KMS-11 (cell line): ENCODE results near the gene DNMT1.

ENCODE experiments used
- H2AFZ ChIP-seq: fragments of 200-600 bp; sonication (generic); 2 replicates; pipeline ENCODE4 v1.6.1; 2016; ENCODE audit warnings: antibody characterized with exemption, mixed run types, low read depth
- H3K27ac ChIP-seq: fragments of 200-600 bp; sonication (generic); 2 replicates; pipeline ENCODE4 v1.6.1; 2016; ENCODE audit warnings: mild to moderate bottlenecking, mixed run types
- H3K27me3 ChIP-seq: fragments of 200-600 bp; sonication (generic); 2 replicates; pipeline ENCODE4 v1.6.1; 2017; ENCODE audit warnings: mild to moderate bottlenecking, low read depth, mixed run types, moderate library complexity; ENCODE audit not compliant: insufficient read depth
- H3K36me3 ChIP-seq: fragments of 200-600 bp; sonication (generic); 2 replicates; pipeline ENCODE4 v1.6.1; 2017; ENCODE audit warnings: mild to moderate bottlenecking, mixed run types; ENCODE audit not compliant: insufficient read depth
- H3K4me1 ChIP-seq: fragments of 200-600 bp; sonication (generic); 2 replicates; pipeline ENCODE4 v1.6.1; 2016; ENCODE audit warnings: mild to moderate bottlenecking, low read depth, mixed run types; ENCODE audit not compliant: poor library complexity, severe bottlenecking
- H3K4me2 ChIP-seq: fragments of 200-600 bp; sonication (generic); 2 replicates; pipeline ENCODE4 v1.7.0; 2016; ENCODE audit warnings: mild to moderate bottlenecking, mixed run types
- H3K4me3 ChIP-seq: fragments of 200-600 bp; sonication (generic); IDR thresholded peaks from 2 replicates; pipeline ENCODE4 v1.6.1; 2017; ENCODE audit warnings: low read depth, low read length, mixed read lengths; ENCODE audit not compliant: insufficient read depth
- H3K79me2 ChIP-seq: fragments of 200-600 bp; sonication (generic); 2 replicates; pipeline ENCODE4 v1.6.1; 2016; ENCODE audit warnings: low read depth, mixed run types; ENCODE audit not compliant: insufficient read depth
- H3K9ac ChIP-seq: fragments of 200-600 bp; sonication (generic); 2 replicates; pipeline ENCODE4 v1.6.1; 2016; ENCODE audit warnings: mild to moderate bottlenecking, mixed run types
- H4K20me1 ChIP-seq: fragments of 200-600 bp; sonication (generic); 2 replicates; pipeline ENCODE4 v1.6.1; 2016; ENCODE audit warnings: mild to moderate bottlenecking, mixed run types; ENCODE audit not compliant: insufficient read depth
- TF ChIP-seq, protein P1 (sequence below): fragments of 200-600 bp; sonication (generic); conservative IDR thresholded peaks from 2 replicates; pipeline ENCODE4 v1.6.1; 2017; ENCODE audit warnings: low read depth, mild to moderate bottlenecking, antibody characterized with exemption, low read length, moderate library complexity, mixed read lengths

DNMT1 gene

DNA sequence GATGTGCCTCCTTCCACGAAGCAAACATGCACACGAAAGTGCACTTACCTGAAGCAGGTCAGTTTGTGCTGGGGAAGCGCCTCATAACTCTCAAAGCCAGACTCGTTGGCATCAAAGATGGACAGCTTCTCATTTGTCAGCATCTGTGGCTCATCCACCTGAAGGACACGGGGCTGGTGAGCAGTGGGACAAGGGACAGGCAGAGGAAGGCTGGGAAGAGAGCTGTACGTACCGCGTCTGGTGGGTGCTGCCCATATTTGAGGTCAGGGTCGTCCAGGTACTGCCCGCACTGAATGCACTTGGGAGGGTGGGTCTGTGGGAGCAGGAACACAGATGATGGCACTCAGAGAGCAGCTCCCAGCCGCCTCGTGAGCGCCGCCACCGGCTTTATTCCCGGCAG lies 35.1 kb downstream of the DNMT1 start:
- Histone ChIP-seq H3K9ac (no peak overlapping the region), H3K4me1 (peaks cover 5% of the 10 kb centered on the region), H2AFZ (no peak overlapping the region), H3K4me3 (no peak overlapping the region), H3K4me2 (no peak overlapping the region), H3K79me2 (no peaks in the 10 kb centered on the region; the same call in 1 of the 2 replicates), H3K27ac (no peak overlapping the region), H3K36me3 (peaks cover 22% of the 10 kb centered on the region; the same call in 1 of the 2 replicates), H4K20me1 (no peaks in the 10 kb centered on the region), H3K27me3 (no peaks in the 10 kb centered on the region)
- TF ChIP-seq, protein P1, sequence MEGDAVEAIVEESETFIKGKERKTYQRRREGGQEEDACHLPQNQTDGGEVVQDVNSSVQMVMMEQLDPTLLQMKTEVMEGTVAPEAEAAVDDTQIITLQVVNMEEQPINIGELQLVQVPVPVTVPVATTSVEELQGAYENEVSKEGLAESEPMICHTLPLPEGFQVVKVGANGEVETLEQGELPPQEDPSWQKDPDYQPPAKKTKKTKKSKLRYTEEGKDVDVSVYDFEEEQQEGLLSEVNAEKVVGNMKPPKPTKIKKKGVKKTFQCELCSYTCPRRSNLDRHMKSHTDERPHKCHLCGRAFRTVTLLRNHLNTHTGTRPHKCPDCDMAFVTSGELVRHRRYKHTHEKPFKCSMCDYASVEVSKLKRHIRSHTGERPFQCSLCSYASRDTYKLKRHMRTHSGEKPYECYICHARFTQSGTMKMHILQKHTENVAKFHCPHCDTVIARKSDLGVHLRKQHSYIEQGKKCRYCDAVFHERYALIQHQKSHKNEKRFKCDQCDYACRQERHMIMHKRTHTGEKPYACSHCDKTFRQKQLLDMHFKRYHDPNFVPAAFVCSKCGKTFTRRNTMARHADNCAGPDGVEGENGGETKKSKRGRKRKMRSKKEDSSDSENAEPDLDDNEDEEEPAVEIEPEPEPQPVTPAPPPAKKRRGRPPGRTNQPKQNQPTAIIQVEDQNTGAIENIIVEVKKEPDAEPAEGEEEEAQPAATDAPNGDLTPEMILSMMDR = no peak

DNA sequence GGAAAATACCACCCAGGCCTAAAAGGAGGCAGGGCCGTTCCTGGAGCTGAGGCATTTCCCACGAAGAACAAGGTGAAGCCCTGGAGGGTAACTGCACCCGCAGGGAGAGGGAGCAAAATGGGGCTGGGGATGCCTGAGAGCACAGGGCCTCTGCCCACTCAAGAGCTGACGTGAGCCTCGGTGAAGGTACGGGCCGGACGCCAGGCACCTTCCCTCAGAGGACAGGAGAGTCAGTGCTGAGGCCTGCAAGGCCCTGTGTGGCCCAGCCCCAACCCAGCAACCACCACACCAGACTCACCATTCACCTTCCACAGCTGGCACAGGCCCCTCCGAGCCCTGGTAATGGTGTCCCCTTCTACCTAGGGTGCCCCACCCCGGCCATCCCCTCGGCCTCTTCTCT lies 36.3 kb downstream of the DNMT1 start:
- TF ChIP-seq, protein P1 = no peak
- Histone ChIP-seq H3K79me2 (no peaks in the 10 kb centered on the region), H3K4me3 (no peak overlapping the region), H3K27ac (no peak overlapping the region), H2AFZ (no peak overlapping the region), H3K4me1 (no peaks in the 10 kb centered on the region), H3K4me2 (no peak overlapping the region), H3K9ac (no peak overlapping the region), H3K36me3 (peaks cover 32% of the 10 kb centered on the region; the same call in 1 of the 2 replicates), H3K27me3 (no peaks in the 10 kb centered on the region), H4K20me1 (no peaks in the 10 kb centered on the region)

DNA sequence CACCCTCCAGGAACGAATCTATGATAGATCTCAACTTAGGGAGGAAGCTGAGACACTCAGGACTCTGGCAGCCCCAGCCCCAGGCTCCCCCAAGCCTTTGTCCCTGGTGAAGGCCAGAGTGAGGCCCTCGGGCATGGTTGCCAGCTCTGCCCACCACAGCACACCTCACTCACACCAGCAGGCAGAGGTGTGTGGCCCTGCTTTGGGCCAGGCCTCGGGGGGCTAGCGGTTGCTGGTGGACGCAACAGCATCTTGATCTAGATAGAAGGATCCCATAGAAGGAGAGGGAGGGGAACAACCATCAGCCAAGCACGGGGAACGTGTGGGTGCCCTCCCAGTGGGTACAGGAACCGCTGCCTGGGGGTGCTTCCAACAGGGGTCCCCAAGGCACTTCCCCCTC lies 36.7 kb downstream of the DNMT1 start:
- H3K36me3 ChIP-seq = peaks cover 32% of the 10 kb centered on the region; the same call in 1 of the 2 replicates
- TF ChIP-seq, protein P1 = no peak
- H3K27me3 ChIP-seq = no peaks in the 10 kb centered on the region
- H3K79me2 ChIP-seq = no peaks in the 10 kb centered on the region
- no peak overlapping the region for H3K9ac ChIP-seq
- H3K4me1 ChIP-seq = no peaks in the 10 kb centered on the region
- H2AFZ ChIP-seq = no peak overlapping the region
- H3K4me3 ChIP-seq = no peak overlapping the region
- no peak overlapping the region for H3K27ac ChIP-seq
- no peaks in the 10 kb centered on the region for H4K20me1 ChIP-seq
- H3K4me2 ChIP-seq = no peak overlapping the region

DNA sequence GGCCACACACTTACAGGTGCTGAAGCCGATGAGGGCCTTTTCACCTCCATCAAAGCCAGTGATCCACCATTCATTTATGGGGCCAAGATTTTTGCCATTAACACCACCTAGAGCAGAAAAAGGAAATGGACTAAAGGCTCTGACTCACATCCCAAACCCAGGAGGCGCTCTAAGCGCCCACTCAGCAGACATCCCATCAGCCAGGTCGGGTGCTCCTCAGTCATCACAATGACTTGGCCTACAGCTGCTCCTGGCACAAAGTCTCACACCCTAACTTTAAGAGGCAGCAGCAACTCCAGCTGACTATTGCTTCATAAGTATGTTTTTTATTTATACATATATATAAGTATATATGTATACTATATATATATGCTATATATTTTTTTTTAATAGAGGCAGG lies 38.9 kb downstream of the DNMT1 start:
- no peak overlapping the region for H3K27ac ChIP-seq
- no peak overlapping the region for H3K4me2 ChIP-seq
- H3K79me2 ChIP-seq = no peaks in the 10 kb centered on the region
- no peaks in the 10 kb centered on the region for H3K4me1 ChIP-seq
- no peaks in the 10 kb centered on the region for H4K20me1 ChIP-seq
- TF ChIP-seq, protein P1 = no peak
- H3K27me3 ChIP-seq = no peaks in the 10 kb centered on the region
- H3K4me3 ChIP-seq = no peak overlapping the region
- H2AFZ ChIP-seq = no peak overlapping the region
- no peak overlapping the region for H3K9ac ChIP-seq
- peaks cover 29% of the 10 kb centered on the region; the same call in 1 of the 2 replicates for H3K36me3 ChIP-seq
